ENCODE data around the gene ADARB1. TPM values are rescaled to one million over a fixed set of nuclear protein-coding genes. Genes with fewer than 3 reads are reported as not detected.
"Not testable (repeated sequence)": the region's sequence is repeated elsewhere in the genome, so short reads cannot be mapped to it uniquely, and the experiment has no call there.

ADARB1 gene
- total RNA-seq, 1 donor from 2014 or later: 25.8 TPM

GRCh38 chr21:45138199-45139002 lies 64.0 kb downstream of the ADARB1 start:
- H3K36me3 Mint-ChIP-seq (ENCODE audit: low read depth, unreplicated experiment): peaks cover 4% of the 10 kb centered on the region
- peak; percentile 23 for DNase-seq (ENCODE audit: low read depth)
- H3K27ac Mint-ChIP-seq (ENCODE audit: unreplicated experiment): no peak overlapping the region
- Histone ChIP-seq H3K27me3 (ENCODE audit: insufficient read depth, low read length) (no peaks in the 10 kb centered on the region), H3K9me3 (ENCODE audit: insufficient read depth, low read depth, low read length) (no peaks in the 10 kb centered on the region), H3K79me2 (ENCODE audit: insufficient read depth, low read length) (no peaks in the 10 kb centered on the region), H3K4me3 (ENCODE audit: insufficient read depth, low read depth, low read length) (no peak overlapping the region), H3K4me2 (ENCODE audit: low read length) (no peak overlapping the region), H3K4me1 (ENCODE audit: insufficient read depth, low read length) (peaks cover 29% of the 10 kb centered on the region), H3K36me3 (ENCODE audit: insufficient read depth, low read length) (no peaks in the 10 kb centered on the region), H2AFZ (ENCODE audit: low read depth, low read length) (no peak overlapping the region), H3K27ac (ENCODE audit: low read depth, low read length) (no peak overlapping the region), H3K9ac (ENCODE audit: low read length) (no peak overlapping the region), H4K20me1 (ENCODE audit: insufficient read depth, low read length) (peaks cover 29% of the 10 kb centered on the region)
- no peaks in the 10 kb centered on the region for H3K9me3 Mint-ChIP-seq (ENCODE audit: unreplicated experiment)
- H3K27me3 Mint-ChIP-seq (ENCODE audit: low read depth, unreplicated experiment): peaks cover 2% of the 10 kb centered on the region
- no peak for FAIRE-seq
- no peak overlapping the region for H3K4me3 Mint-ChIP-seq (ENCODE audit: unreplicated experiment)
- TF ChIP-seq EZH2 (IDR thresholded peaks at IDR 0.05; ENCODE audit: insufficient read depth, low read length): no peak
- TF ChIP-seq CTCF (IDR thresholded peaks at IDR 0.05; ENCODE audit: insufficient read depth, low read depth, low read length): peak; percentile 61
- H3K4me1 Mint-ChIP-seq (ENCODE audit: low read depth, unreplicated experiment): peaks cover 34% of the 10 kb centered on the region

GRCh38 chr21:45139003-45139360 lies 64.6 kb downstream of the ADARB1 start:
- H3K4me3 Mint-ChIP-seq (ENCODE audit: unreplicated experiment); H3K27me3 Mint-ChIP-seq (ENCODE audit: low read depth, unreplicated experiment); H3K36me3 Mint-ChIP-seq (ENCODE audit: low read depth, unreplicated experiment); DNase-seq (ENCODE audit: low read depth); H3K27me3 ChIP-seq (ENCODE audit: insufficient read depth, low read length); H3K4me2 ChIP-seq (ENCODE audit: low read length); H3K36me3 ChIP-seq (ENCODE audit: insufficient read depth, low read length); H3K27ac Mint-ChIP-seq (ENCODE audit: unreplicated experiment); H3K9me3 ChIP-seq (ENCODE audit: insufficient read depth, low read depth, low read length); FAIRE-seq; H3K79me2 ChIP-seq (ENCODE audit: insufficient read depth, low read length); H3K9me3 Mint-ChIP-seq (ENCODE audit: unreplicated experiment); H3K9ac ChIP-seq (ENCODE audit: low read length); H2AFZ ChIP-seq (ENCODE audit: low read depth, low read length); H3K4me3 ChIP-seq (ENCODE audit: insufficient read depth, low read depth, low read length); H3K27ac ChIP-seq (ENCODE audit: low read depth, low read length): not testable (repeated sequence)
- H3K4me1 ChIP-seq (ENCODE audit: insufficient read depth, low read length): peaks cover 29% of the 10 kb centered on the region
- H3K4me1 Mint-ChIP-seq (ENCODE audit: low read depth, unreplicated experiment): peaks cover 34% of the 10 kb centered on the region
- H4K20me1 ChIP-seq (ENCODE audit: insufficient read depth, low read length): peaks cover 31% of the 10 kb centered on the region

- DNase-seq (ENCODE audit: low read depth): no peak
- FAIRE-seq: no peak
- H3K9me3 Mint-ChIP-seq (ENCODE audit: unreplicated experiment): no peaks in the 10 kb centered on the region
- Histone ChIP-seq H3K27me3 (ENCODE audit: insufficient read depth, low read length) (no peaks in the 10 kb centered on the region), H3K9me3 (ENCODE audit: insufficient read depth, low read depth, low read length) (no peaks in the 10 kb centered on the region), H3K4me3 (ENCODE audit: insufficient read depth, low read depth, low read length) (no peak overlapping the region), H3K36me3 (ENCODE audit: insufficient read depth, low read length) (no peaks in the 10 kb centered on the region), H3K4me2 (ENCODE audit: low read length) (no peak overlapping the region), H3K79me2 (ENCODE audit: insufficient read depth, low read length) (no peaks in the 10 kb centered on the region), H3K4me1 (ENCODE audit: insufficient read depth, low read length) (peaks cover 29% of the 10 kb centered on the region), H3K27ac (ENCODE audit: low read depth, low read length) (no peak overlapping the region), H2AFZ (ENCODE audit: low read depth, low read length) (no peak overlapping the region), H3K9ac (ENCODE audit: low read length) (no peak overlapping the region), H4K20me1 (ENCODE audit: insufficient read depth, low read length) (peaks cover 31% of the 10 kb centered on the region)
- TF ChIP-seq EZH2 (IDR thresholded peaks at IDR 0.05; ENCODE audit: insufficient read depth, low read length): no peak
- TF ChIP-seq CTCF (IDR thresholded peaks at IDR 0.05; ENCODE audit: insufficient read depth, low read depth, low read length): no peak
- H3K27me3 Mint-ChIP-seq (ENCODE audit: low read depth, unreplicated experiment): peaks cover 2% of the 10 kb centered on the region
- no peak overlapping the region for H3K27ac Mint-ChIP-seq (ENCODE audit: unreplicated experiment)
- H3K4me3 Mint-ChIP-seq (ENCODE audit: unreplicated experiment): peak overlapping the region; percentile 23
- peaks cover 34% of the 10 kb centered on the region for H3K4me1 Mint-ChIP-seq (ENCODE audit: low read depth, unreplicated experiment)
- peaks cover 4% of the 10 kb centered on the region for H3K36me3 Mint-ChIP-seq (ENCODE audit: low read depth, unreplicated experiment)
These were observed 65.1 kb downstream of the ADARB1 start for GRCh38 chr21:45139473-45139872.

Data from astrocyte (in vitro differentiated cells and primary cell).